SK-N-MC (cell line): ENCODE measurements around the gene UNC13B.

ENCODE experiments used
- EZH2 ChIP-seq: fragments of 200-600 bp; sonication (generic); IDR thresholded peaks from one replicate; pipeline ENCODE4 v1.6.1; 2017; ENCODE audit warnings: antibody characterized with exemption
- POLR2AphosphoS5 ChIP-seq: IDR thresholded peaks from 2 replicates; pipeline ENCODE4 v1.6.1; 2012; ENCODE audit warnings: mild to moderate bottlenecking, low read depth, low read length, borderline replicate concordance

GRCh38 chr9:35168963-35169362, 7.2 kb downstream of the UNC13B start:
- no peak for TF ChIP-seq POLR2AphosphoS5
- no peak for TF ChIP-seq EZH2
